ENCODE measurements around the gene RBBP4. TPM values are rescaled to one million over a fixed set of nuclear protein-coding genes. Genes with fewer than 3 reads are reported as not detected.

The RBBP4 gene
- total RNA-seq, 1 experiment from 2014 or later = 165 TPM

DNA sequence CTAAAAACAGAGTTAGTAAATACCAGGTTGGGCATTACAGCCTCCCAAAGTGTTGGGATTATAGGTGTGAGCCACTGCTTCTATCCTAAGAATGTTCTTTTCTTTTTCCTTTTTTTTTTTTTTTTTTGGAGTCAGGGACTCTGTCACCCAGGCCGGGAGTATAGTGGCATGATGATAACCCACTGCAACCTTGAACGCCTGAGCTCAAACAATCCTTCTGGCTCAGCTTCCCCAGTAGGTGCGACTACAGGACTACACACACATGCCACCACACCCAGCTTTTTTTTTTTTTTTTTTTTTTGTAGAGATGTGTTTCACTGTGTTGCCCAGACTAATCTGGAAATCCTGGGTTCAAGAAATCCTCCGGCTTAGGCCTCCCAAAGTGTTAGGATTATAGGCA, 6.6 kb upstream of the RBBP4 start:
- no peak for DNase-seq (ENCODE audit: unreplicated experiment)
- H3K4me3 Mint-ChIP-seq (ENCODE audit: unreplicated experiment) = no peak overlapping the region
- BruUV-seq (replicated peaks) = no TSS peak
- intact Hi-C loops (cut with micrococcal nuclease) = no loop called here
- POLR2A ChIA-PET = interaction anchor here (0.7 kb wide), 1 partner anchor 32 kb away, joined by 3 read pairs; no protein-coding TSS in a partner anchor
- H3K27ac Mint-ChIP-seq (ENCODE audit: low read depth, unreplicated experiment) = no peak overlapping the region
- CTCF ChIA-PET = interaction anchor here (0.6 kb wide), 2 partner anchors 50 to 200 kb away, joined by 3 to 4 read pairs; no protein-coding TSS in a partner anchor
- H3K27me3 Mint-ChIP-seq (ENCODE audit: insufficient read depth, unreplicated experiment) = no peaks in the 10 kb centered on the region
- H3K9me3 Mint-ChIP-seq (ENCODE audit: unreplicated experiment) = no peaks in the 10 kb centered on the region
- H3K36me3 Mint-ChIP-seq (ENCODE audit: insufficient read depth, unreplicated experiment) = peaks cover 19% of the 10 kb centered on the region
- peaks cover 5% of the 10 kb centered on the region for H3K4me1 Mint-ChIP-seq (ENCODE audit: insufficient read depth, unreplicated experiment)
- TF ChIP-seq, protein P1, sequence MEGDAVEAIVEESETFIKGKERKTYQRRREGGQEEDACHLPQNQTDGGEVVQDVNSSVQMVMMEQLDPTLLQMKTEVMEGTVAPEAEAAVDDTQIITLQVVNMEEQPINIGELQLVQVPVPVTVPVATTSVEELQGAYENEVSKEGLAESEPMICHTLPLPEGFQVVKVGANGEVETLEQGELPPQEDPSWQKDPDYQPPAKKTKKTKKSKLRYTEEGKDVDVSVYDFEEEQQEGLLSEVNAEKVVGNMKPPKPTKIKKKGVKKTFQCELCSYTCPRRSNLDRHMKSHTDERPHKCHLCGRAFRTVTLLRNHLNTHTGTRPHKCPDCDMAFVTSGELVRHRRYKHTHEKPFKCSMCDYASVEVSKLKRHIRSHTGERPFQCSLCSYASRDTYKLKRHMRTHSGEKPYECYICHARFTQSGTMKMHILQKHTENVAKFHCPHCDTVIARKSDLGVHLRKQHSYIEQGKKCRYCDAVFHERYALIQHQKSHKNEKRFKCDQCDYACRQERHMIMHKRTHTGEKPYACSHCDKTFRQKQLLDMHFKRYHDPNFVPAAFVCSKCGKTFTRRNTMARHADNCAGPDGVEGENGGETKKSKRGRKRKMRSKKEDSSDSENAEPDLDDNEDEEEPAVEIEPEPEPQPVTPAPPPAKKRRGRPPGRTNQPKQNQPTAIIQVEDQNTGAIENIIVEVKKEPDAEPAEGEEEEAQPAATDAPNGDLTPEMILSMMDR (IDR thresholded peaks at IDR 0.05; ENCODE audit: unreplicated experiment) = no peak

DNA sequence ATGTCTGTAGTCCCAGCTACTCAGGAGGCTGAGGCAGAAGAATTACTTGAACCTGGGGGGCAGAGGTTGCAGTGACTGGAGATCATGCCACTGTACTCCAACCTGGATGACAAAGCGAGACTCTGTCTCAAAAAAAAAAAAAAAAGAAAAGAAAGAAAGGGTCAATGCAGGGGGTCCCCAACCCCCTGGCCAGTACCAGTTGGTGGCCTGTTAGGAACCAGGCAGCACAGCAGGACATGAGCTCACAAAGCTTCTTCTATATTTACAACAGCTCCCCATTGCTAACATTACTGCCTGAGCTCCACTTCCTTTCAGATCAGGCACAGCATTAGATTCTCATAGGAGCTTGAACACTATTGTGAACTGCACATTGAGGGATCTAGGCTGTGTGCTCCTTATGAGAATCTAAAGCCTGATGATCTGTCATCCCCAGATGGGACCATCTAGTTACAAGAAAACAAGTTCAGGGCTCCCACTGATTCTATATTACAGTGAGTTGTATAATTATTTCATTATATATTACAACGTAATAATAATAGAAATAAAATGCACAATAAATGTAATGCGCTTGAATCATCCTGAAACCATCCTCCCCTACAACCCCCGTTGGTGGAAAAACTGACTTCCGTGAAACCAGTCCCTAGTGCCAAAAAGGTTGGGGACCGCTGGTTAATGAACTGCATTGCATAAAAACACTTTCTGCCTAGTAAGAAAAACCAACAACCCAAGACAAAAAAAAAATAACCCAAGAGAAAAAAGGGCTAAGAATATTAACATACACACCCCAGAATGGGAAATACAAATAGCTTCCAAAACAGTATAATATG, 3.5 kb upstream of the RBBP4 start:
- CTCF ChIA-PET = interaction anchor here (0.6 to 0.9 kb wide), 3 partner anchors 59 to 590 kb away, joined by 3 to 4 read pairs (median 3); no protein-coding TSS in a partner anchor
- DNase-seq (ENCODE audit: unreplicated experiment) = no peak
- no peaks in the 10 kb centered on the region for H3K27me3 Mint-ChIP-seq (ENCODE audit: insufficient read depth, unreplicated experiment)
- BruUV-seq (replicated peaks) = no TSS peak
- H3K4me1 Mint-ChIP-seq (ENCODE audit: insufficient read depth, unreplicated experiment) = peaks cover 5% of the 10 kb centered on the region
- TF ChIP-seq, protein P1 (IDR thresholded peaks at IDR 0.05; ENCODE audit: unreplicated experiment) = no peak
- H3K36me3 Mint-ChIP-seq (ENCODE audit: insufficient read depth, unreplicated experiment) = peaks cover 32% of the 10 kb centered on the region
- no peak overlapping the region for H3K27ac Mint-ChIP-seq (ENCODE audit: low read depth, unreplicated experiment)
- H3K4me3 Mint-ChIP-seq (ENCODE audit: unreplicated experiment) = no peak overlapping the region
- POLR2A ChIA-PET = interaction anchor here (1.4 kb wide), 1 partner anchor 11 kb away, joined by 4 read pairs; no protein-coding TSS in a partner anchor
- H3K9me3 Mint-ChIP-seq (ENCODE audit: unreplicated experiment) = no peaks in the 10 kb centered on the region
- intact Hi-C loops (cut with micrococcal nuclease) = no loop called here

DNA sequence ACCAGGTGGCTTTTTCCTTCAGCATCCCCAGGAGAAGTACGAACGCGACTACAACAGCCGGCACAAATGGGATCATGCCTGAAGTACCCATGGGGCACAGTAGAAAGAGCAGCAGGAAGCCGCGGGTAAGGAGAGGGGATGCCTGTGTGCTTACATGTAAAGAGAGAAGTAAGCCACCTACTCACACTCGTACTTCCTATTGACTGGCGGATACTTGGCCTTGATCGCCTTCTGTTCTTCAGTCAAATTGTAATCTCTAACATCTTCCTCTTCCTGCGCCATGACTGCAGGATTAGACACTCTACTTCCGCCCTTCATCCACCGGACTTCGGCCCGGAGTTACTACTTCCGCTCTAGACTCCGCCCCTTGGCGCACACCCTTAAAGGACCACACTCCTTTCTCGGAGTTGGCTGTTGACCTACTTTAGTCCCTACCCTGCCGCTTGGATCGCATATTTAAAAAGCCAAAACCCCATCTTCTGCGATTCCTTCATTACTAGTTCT, 708 bp upstream of the RBBP4 start, which contains the start of gene ZBTB8OS:
Gene ZBTB8OS (minus strand): TSS at position 303 of the 504 bp plus-strand sequence. CDS start 21 bp downstream, at position 282.
- Mint-ChIP-seq H3K36me3 (ENCODE audit: insufficient read depth, unreplicated experiment) (peaks cover 54% of the 10 kb centered on the region), H3K27ac (ENCODE audit: low read depth, unreplicated experiment) (peak within 1 kb of the TSS; percentile 100), H3K4me3 (ENCODE audit: unreplicated experiment) (peak within 1 kb of the TSS; percentile 97), H3K4me1 (ENCODE audit: insufficient read depth, unreplicated experiment) (peaks cover 8% of the 10 kb centered on the region), H3K9me3 (ENCODE audit: unreplicated experiment) (no peaks in the 10 kb centered on the region), H3K27me3 (ENCODE audit: insufficient read depth, unreplicated experiment) (no peaks in the 10 kb centered on the region)
- TF ChIP-seq, protein P1 (IDR thresholded peaks at IDR 0.05; ENCODE audit: unreplicated experiment) = no peak
- intact Hi-C loops (cut with micrococcal nuclease) = loop anchor here (1.0 kb wide), 2 partner anchors 130 to 202 kb away; no protein-coding TSS in a partner anchor
- ChIA-PET CTCF (interaction anchor here (0.6 to 1.0 kb wide), 3 partner anchors 22 to 130 kb away, joined by 3 to 5 read pairs (median 4); no protein-coding TSS in a partner anchor), POLR2A (interaction anchor here (0.7 to 4.3 kb wide), 26 partner anchors 10 to 470 kb away, joined by 3 to 31 read pairs (median 4); partner anchors contain the start of genes BSDC1, HDAC1, S100PBP and TXLNA)
- no TSS peak for BruUV-seq (replicated peaks)
- peak; percentile 95 for DNase-seq (ENCODE audit: unreplicated experiment)

All from MCF 10A (cell line).